Fibroblast of villous mesenchyme (primary cell): ENCODE measurements around the gene TPSD1. TPM values are rescaled to one million over a fixed set of nuclear protein-coding genes. Genes with fewer than 3 reads are reported as not detected.
A peak's percentile ranks its signal among the peaks of the same experiment; 100 is the strongest.

Experiments
- DNase-seq: peaks from one replicate; pipeline ENCODE4 v3.0.0-alpha.2; 2010; ENCODE audit warnings: low read depth
- H3K4me3 ChIP-seq: 2 replicates; pipeline ENCODE4 v1.5.1; 2011; ENCODE audit warnings: low read depth, mild to moderate bottlenecking, low read length
- total RNA-seq: library from RNA; depleted of rRNA; stranded (reverse); fragments of >200 nt; gene quantifications from 2 replicates; pipeline ENCODE4 v1.2.3, GENCODE V29; 2012
- TF ChIP-seq, protein P1 (sequence below): IDR thresholded peaks from 2 replicates; pipeline ENCODE4 v1.5.1; 2012; ENCODE audit warnings: low read depth, mild to moderate bottlenecking, low read length; ENCODE audit not compliant: insufficient read depth

Gene TPSD1
- total RNA-seq, 1 donor = not detected

DNA sequence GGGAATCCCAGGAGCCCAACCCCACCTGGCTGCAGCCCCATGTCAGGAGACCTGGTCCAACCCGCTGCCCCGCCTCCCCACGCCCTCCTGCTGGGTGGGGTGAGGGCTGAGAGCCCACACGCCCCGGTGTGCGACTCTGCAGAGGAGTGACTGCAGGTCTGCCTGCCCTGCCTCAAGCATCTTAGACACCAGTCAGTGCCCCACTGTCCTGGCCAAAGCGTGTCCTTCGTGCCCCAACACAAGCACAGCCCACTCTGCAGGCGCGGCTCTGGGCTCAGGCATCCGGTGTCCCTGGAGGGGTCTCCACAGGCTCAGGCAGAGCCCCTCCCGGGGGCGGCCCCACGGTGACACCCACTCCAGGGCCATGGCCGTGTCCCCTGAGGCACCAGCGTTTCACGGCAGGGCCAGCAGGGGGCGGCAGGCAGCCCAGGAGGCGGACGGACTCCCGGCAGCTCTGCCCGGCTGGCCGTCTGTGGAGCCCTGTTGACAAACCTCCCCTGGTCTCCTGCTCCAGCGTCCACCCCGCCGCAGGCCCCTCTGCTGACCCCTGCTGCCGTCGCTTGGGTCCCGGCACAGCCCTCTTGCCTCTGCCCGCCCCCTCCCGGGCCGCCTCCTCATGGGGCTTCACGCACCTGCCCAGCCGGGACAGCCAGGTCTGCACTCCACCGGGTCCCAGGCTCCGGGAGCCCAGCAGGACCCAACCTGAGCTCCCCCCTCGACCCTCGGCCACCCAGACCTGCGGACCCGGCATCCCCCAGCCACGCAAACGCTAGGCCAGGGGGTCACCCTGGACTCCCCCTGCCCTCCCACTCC, 45.0 kb downstream of the TPSD1 start:
- TF ChIP-seq, protein P1, sequence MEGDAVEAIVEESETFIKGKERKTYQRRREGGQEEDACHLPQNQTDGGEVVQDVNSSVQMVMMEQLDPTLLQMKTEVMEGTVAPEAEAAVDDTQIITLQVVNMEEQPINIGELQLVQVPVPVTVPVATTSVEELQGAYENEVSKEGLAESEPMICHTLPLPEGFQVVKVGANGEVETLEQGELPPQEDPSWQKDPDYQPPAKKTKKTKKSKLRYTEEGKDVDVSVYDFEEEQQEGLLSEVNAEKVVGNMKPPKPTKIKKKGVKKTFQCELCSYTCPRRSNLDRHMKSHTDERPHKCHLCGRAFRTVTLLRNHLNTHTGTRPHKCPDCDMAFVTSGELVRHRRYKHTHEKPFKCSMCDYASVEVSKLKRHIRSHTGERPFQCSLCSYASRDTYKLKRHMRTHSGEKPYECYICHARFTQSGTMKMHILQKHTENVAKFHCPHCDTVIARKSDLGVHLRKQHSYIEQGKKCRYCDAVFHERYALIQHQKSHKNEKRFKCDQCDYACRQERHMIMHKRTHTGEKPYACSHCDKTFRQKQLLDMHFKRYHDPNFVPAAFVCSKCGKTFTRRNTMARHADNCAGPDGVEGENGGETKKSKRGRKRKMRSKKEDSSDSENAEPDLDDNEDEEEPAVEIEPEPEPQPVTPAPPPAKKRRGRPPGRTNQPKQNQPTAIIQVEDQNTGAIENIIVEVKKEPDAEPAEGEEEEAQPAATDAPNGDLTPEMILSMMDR = peak; percentile 78
- H3K4me3 ChIP-seq = no peak overlapping the region

DNA sequence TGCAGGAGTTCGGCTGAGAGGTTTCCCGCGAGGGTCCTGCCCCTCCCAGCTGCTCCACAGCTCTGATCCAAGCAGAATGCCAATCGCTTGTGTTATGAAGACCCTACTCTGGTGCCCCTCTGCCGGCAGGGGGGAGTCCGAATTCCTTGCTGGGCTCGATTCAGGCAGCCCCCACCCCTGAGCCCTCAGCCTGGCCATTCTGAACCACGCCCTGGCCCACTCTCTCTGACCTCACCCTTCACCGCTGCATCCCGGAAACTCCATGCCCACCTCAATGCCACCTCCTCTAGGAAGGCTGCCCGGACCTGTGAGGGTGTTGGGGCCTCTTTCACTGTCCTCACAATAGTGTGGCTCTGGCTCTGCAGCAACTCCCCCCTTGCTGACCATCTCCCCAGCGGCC, 45.7 kb downstream of the TPSD1 start:
- TF ChIP-seq, protein P1 = no peak
- no peak overlapping the region for H3K4me3 ChIP-seq
- no peak for DNase-seq

More for the DNA sequence above, 45.0 kb downstream of the TPSD1 start:
- peak; percentile 38 for DNase-seq

DNA sequence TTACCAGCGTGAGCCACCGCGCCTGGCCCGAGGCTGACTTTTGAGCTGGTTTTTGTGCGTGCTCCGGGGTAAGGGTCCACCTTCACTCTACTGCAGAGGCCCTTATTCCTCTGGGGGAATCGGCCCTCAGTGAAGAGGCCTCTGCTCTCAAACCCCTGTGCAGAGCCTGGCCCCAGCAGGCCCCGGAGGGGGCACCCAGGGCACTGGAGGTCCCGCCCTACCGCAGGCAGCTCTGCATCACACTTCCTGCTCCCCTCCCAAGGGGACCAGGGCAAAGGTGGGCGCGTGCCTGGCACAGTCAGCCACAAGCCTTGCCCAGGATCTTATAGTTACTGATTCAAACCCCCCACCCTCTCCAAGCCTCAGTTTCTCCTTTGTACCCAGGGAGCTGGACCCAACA, 50.0 kb downstream of the TPSD1 start:
- no peak for DNase-seq
- H3K4me3 ChIP-seq = no peak overlapping the region
- TF ChIP-seq, protein P1 = no peak

DNA sequence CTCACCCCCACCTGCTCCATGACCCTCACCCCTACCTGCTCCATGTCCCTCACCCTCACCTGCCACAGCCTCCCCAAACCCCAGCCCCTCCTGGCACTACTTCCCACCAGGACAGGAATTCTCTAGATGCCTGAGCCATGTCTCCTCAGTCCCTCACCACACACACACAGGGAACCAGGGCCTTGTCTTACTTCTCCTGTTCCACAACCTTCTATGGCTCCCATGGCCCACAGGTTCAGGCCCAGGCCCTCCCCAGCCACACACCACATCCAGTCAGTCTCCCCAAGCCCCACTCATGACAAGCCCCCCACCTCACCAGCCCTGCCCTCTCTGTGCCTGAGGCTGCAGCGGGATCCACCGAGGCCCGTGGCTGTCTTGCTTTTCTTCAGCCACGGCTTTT, 50.5 kb downstream of the TPSD1 start:
- no peak overlapping the region for H3K4me3 ChIP-seq
- DNase-seq = no peak
- TF ChIP-seq, protein P1 = no peak

DNA sequence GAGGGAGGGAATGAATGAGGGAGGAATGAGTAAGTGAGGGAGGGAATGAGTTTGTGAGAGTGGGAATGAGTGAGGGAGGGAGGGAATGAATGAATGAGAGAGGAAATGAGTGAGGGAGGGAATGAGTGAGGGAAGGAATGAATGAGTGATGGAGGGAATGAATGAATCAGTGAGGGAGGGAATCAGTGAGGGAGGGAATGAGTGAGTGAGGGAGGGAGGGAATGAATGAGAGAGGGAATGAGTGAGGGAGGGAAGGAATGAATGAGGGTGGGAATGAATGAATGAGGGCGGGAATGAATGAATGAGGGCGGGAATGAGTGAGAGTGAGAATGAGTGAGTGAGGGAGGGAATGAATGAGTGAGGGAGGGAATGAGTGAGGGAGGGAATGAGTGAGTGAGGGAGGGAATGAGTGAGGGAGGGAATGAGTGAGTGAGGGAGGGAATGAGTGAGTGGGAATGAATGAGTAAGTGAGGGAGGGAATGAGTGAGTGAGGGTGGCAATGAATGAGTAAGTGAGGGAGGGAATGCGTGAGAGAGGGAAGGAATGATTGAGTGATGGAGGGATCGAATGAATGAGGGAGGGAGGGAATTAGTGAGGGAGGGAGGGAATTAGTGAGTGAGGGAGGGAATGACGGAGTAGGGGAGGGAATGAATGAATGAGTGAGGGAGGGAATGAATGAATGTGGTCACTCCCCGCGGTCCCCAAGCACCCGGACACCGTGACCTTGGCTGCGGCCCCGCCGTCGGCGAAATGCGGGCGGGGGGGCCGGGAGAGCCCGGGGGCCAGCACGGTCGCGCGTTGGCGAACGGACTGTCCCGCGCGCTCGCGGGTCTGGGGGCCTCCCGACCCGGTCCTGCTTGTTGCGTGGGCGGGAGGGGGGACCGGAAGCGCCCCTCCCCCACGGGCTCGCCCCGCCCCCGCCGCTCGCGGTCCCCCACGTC, 52.4 kb downstream of the TPSD1 start:
- TF ChIP-seq, protein P1 = no peak
- DNase-seq = no peak
- peak overlapping the region; percentile 61 for H3K4me3 ChIP-seq

Other genes with a start within 250 kb of the TPSD1 start
- not detected in 2 replicates for gene SSTR5, start 183.3 kb upstream of the TPSD1 start, total RNA-seq
- gene C1QTNF8, start 159.8 kb upstream of the TPSD1 start, total RNA-seq = not detected in 2 replicates
- gene CACNA1H, start 103.0 kb upstream of the TPSD1 start, total RNA-seq = 11.7 and 12.2 TPM in 2 replicates
- gene TPSG1, start 30.8 kb upstream of the TPSD1 start, total RNA-seq = not detected in 2 replicates
- not detected in 2 replicates for gene TPSB2, start 25.9 kb upstream of the TPSD1 start, total RNA-seq
- not detected in 2 replicates for gene TPSAB1, start 15.4 kb upstream of the TPSD1 start, total RNA-seq
- gene UBE2I, start 53.6 kb downstream of the TPSD1 start, total RNA-seq = 44.9 and 46.4 TPM in 2 replicates
- gene BAIAP3, start 77.6 kb downstream of the TPSD1 start, total RNA-seq = under 0.01 and 0.32 TPM in 2 replicates
- gene TSR3, start 95.8 kb downstream of the TPSD1 start, total RNA-seq = 42.7 and 55.7 TPM in 2 replicates
- 25.1 and 26.3 TPM in 2 replicates for gene GNPTG, start 95.9 kb downstream of the TPSD1 start, total RNA-seq
- gene UNKL, start 158.6 kb downstream of the TPSD1 start, total RNA-seq = 7.1 and 7.8 TPM in 2 replicates
- 11.7 and 13.9 TPM in 2 replicates for gene UQCC4, start 164.7 kb downstream of the TPSD1 start, total RNA-seq
- gene PERCC1, start 175.0 kb downstream of the TPSD1 start, total RNA-seq = not detected in 2 replicates
- gene CCDC154, start 188.5 kb downstream of the TPSD1 start, total RNA-seq = under 0.01 TPM in 2 replicates
- gene CLCN7, start 219.0 kb downstream of the TPSD1 start, total RNA-seq = 85.1 and 159 TPM in 2 replicates
- 0.32 and 0.43 TPM in 2 replicates for gene PTX4, start 232.9 kb downstream of the TPSD1 start, total RNA-seq
- gene TELO2, start 237.3 kb downstream of the TPSD1 start, total RNA-seq = 21.6 and 22.2 TPM in 2 replicates